ENCODE data around the gene RARG.
"Not testable (repeated sequence)": the region's sequence is repeated elsewhere in the genome, so short reads cannot be mapped to it uniquely, and the experiment has no call there.

RARG gene

GRCh38 chr12:53191096-53191884, 40.7 kb downstream of the RARG start:
- no peak for DNase-seq (ENCODE audit: low read depth)

GRCh38 chr12:53190108-53190729, 41.8 kb downstream of the RARG start:
- peak; percentile 51 for DNase-seq (ENCODE audit: low read depth)

- no peak for DNase-seq (ENCODE audit: low read depth)
Observed at GRCh38 chr12:53187145-53187899, 44.7 kb downstream of the RARG start.

- no peak for DNase-seq (ENCODE audit: low read depth)
Observed at GRCh38 chr12:53186745-53187144, 45.3 kb downstream of the RARG start.

GRCh38 chr12:53185582-53186153, 46.3 kb downstream of the RARG start:
- no peak for DNase-seq (ENCODE audit: low read depth)

- DNase-seq (ENCODE audit: low read depth) = no peak
Observed at GRCh38 chr12:53184828-53185227, 47.2 kb downstream of the RARG start.

GRCh38 chr12:53182903-53183302, 49.1 kb downstream of the RARG start:
- no peak for DNase-seq (ENCODE audit: low read depth)

GRCh38 chr12:53181935-53182334, 50.1 kb downstream of the RARG start:
- no peak for DNase-seq (ENCODE audit: low read depth)

- peak; percentile 83 for DNase-seq (ENCODE audit: low read depth)
Observed at GRCh38 chr12:53180931-53181645, 50.9 kb downstream of the RARG start.

- peak; percentile 98 for DNase-seq (ENCODE audit: low read depth)
Observed at GRCh38 chr12:53180220-53180930, 51.6 kb downstream of the RARG start, which contains the start of the genes CSAD and ZNF740. Gene CSAD, minus strand, starts transcription at chr12:53180925. Its CDS starts 7,455 bp downstream, at chr12:53173470. Gene ZNF740, plus strand, starts transcription at chr12:53180722. Its CDS starts 1,262 bp downstream, at chr12:53181984.

- no peak for DNase-seq (ENCODE audit: low read depth)
Observed at GRCh38 chr12:53179687-53180219, 52.3 kb downstream of the RARG start.

- DNase-seq (ENCODE audit: low read depth) = not testable (repeated sequence)
Observed at GRCh38 chr12:53178803-53179202, 53.2 kb downstream of the RARG start.

- not testable (repeated sequence) for DNase-seq (ENCODE audit: low read depth)
Observed at GRCh38 chr12:53177447-53177846, 54.6 kb downstream of the RARG start.

GRCh38 chr12:53176750-53177149, 55.3 kb downstream of the RARG start:
- DNase-seq (ENCODE audit: low read depth) = no peak

- no peak for DNase-seq (ENCODE audit: low read depth)
Observed at GRCh38 chr12:53174881-53175491, 57.0 kb downstream of the RARG start.

- no peak for DNase-seq (ENCODE audit: low read depth)
Observed at GRCh38 chr12:53173085-53173715, 58.8 kb downstream of the RARG start.

GRCh38 chr12:53172352-53172751, 59.7 kb downstream of the RARG start:
- DNase-seq (ENCODE audit: low read depth) = no peak

GRCh38 chr12:53171725-53172329, 60.2 kb downstream of the RARG start:
- no peak for DNase-seq (ENCODE audit: low read depth)

Measured in activated T-cell treated with anti-CD3 and anti-CD28 coated beads for 48 hours (primary cell).